DOHH2 (cell line): ENCODE results near the gene AFAP1L1.

ENCODE experiments used
- H3F3A ChIP-seq: fragments of 200-600 bp; sonication (generic), shearing (Covaris generic); 2 replicates; pipeline ENCODE4 v1.6.0; 2016; ENCODE audit warnings: antibody characterized with exemption, mild to moderate bottlenecking; ENCODE audit not compliant: control insufficient read depth, insufficient read depth
- H3K27ac ChIP-seq: fragments of 200-600 bp; sonication (generic); 2 replicates; pipeline ENCODE4 v1.5.1; 2014; ENCODE audit warnings: low read depth, mild to moderate bottlenecking, low read length, moderate library complexity
- H3K27me3 ChIP-seq: fragments of 200-600 bp; sonication (generic); 2 replicates; pipeline ENCODE4 v1.6.1; 2014; ENCODE audit warnings: mild to moderate bottlenecking, low read length, mixed read lengths; ENCODE audit not compliant: control insufficient read depth
- H3K36me3 ChIP-seq: fragments of 200-600 bp; sonication (generic); 2 replicates; pipeline ENCODE4 v1.6.1; 2014; ENCODE audit warnings: mild to moderate bottlenecking, low read length, moderate library complexity, mixed read lengths; ENCODE audit not compliant: control insufficient read depth
- H3K4me1 ChIP-seq: fragments of 200-600 bp; sonication (generic); 2 replicates; pipeline ENCODE4 v1.6.1; 2014; ENCODE audit warnings: mild to moderate bottlenecking, low read length, mixed read lengths; ENCODE audit not compliant: control insufficient read depth
- H3K4me2 ChIP-seq: fragments of 200-600 bp; sonication (generic); 2 replicates; pipeline ENCODE4 v1.6.0; 2014; ENCODE audit warnings: mild to moderate bottlenecking, low read length, moderate library complexity
- H3K4me3 ChIP-seq: fragments of 200-600 bp; sonication (generic); 2 replicates; pipeline ENCODE4 v1.5.1; 2014; ENCODE audit warnings: mild to moderate bottlenecking, low read length, mixed read lengths
- H3K79me2 ChIP-seq: fragments of 200-600 bp; sonication (generic); 2 replicates; pipeline ENCODE4 v1.6.1; 2014; ENCODE audit warnings: mild to moderate bottlenecking, low read length, mixed read lengths; ENCODE audit not compliant: control insufficient read depth
- H3K9me2 ChIP-seq: fragments of 200-600 bp; sonication (generic); replicated peaks from 2 replicates; pipeline ENCODE4 v1.6.1; 2014; ENCODE audit warnings: mild to moderate bottlenecking, low read length, mixed read lengths; ENCODE audit not compliant: control insufficient read depth
- H3K9me3 ChIP-seq: fragments of 200-600 bp; sonication (generic); 2 replicates; pipeline ENCODE4 v1.6.1; 2014; ENCODE audit warnings: antibody characterized with exemption, low read length, mixed read lengths; ENCODE audit not compliant: control insufficient read depth, insufficient read depth
- H4K20me1 ChIP-seq: fragments of 200-600 bp; sonication (generic); 2 replicates; pipeline ENCODE4 v1.6.0; 2014; ENCODE audit warnings: low read depth, mild to moderate bottlenecking, antibody characterized with exemption, low read length, moderate library complexity; ENCODE audit not compliant: control insufficient read depth, insufficient read depth
- CTCF ChIP-seq: fragments of 200-600 bp; sonication (generic); IDR thresholded peaks from one replicate; pipeline ENCODE4 v1.5.1; 2014; ENCODE audit warnings: antibody characterized with exemption, mild to moderate bottlenecking, low read depth, low read length; ENCODE audit not compliant: poor library complexity, severe bottlenecking
- EZH2phosphoT487 ChIP-seq: fragments of 200-600 bp; sonication (generic); IDR thresholded peaks from 2 replicates; pipeline ENCODE4 v1.6.1; 2017; ENCODE audit warnings: borderline replicate concordance, mild to moderate bottlenecking, antibody characterized with exemption, low read length, moderate library complexity, mixed read lengths

AFAP1L1 gene

GRCh38 chr5:149333711-149334443 is 62.2 kb downstream of the AFAP1L1 start:
- no peaks in the 10 kb centered on the region for H4K20me1 ChIP-seq
- no peaks in the 10 kb centered on the region for H3K79me2 ChIP-seq
- no peak overlapping the region for H3K27ac ChIP-seq
- H3K9me2 ChIP-seq = no peaks in the 10 kb centered on the region
- TF ChIP-seq EZH2phosphoT487 = no peak
- H3F3A ChIP-seq = no peaks in the 10 kb centered on the region
- no peak overlapping the region for H3K4me2 ChIP-seq
- no peaks in the 10 kb centered on the region; the same call in 1 of the 2 replicates for H3K27me3 ChIP-seq
- no peaks in the 10 kb centered on the region for H3K36me3 ChIP-seq
- no peaks in the 10 kb centered on the region for H3K9me3 ChIP-seq
- H3K4me1 ChIP-seq = no peaks in the 10 kb centered on the region
- no peak overlapping the region for H3K4me3 ChIP-seq

- no peaks in the 10 kb centered on the region for H3K9me2 ChIP-seq
- no peaks in the 10 kb centered on the region for H3F3A ChIP-seq
- no peaks in the 10 kb centered on the region for H3K36me3 ChIP-seq
- H3K4me3 ChIP-seq = no peak overlapping the region
- H3K27ac ChIP-seq = no peak overlapping the region
- no peaks in the 10 kb centered on the region; the same call in 1 of the 2 replicates for H3K27me3 ChIP-seq
- TF ChIP-seq EZH2phosphoT487 (no peak), CTCF (no peak)
- no peak overlapping the region for H3K4me2 ChIP-seq
- peaks cover 8% of the 10 kb centered on the region; the same call in 1 of the 2 replicates for H3K4me1 ChIP-seq
- H4K20me1 ChIP-seq = no peaks in the 10 kb centered on the region
- no peaks in the 10 kb centered on the region for H3K9me3 ChIP-seq
- H3K79me2 ChIP-seq = no peaks in the 10 kb centered on the region
These were observed 66.1 kb downstream of the AFAP1L1 start for GRCh38 chr5:149337736-149338135.

GRCh38 chr5:149338364-149338763 is 66.7 kb downstream of the AFAP1L1 start:
- H3K4me2 ChIP-seq = no peak overlapping the region
- H3K27me3 ChIP-seq = no peaks in the 10 kb centered on the region; the same call in 1 of the 2 replicates
- H4K20me1 ChIP-seq = no peaks in the 10 kb centered on the region
- no peaks in the 10 kb centered on the region for H3K36me3 ChIP-seq
- H3K9me2 ChIP-seq = no peaks in the 10 kb centered on the region
- no peaks in the 10 kb centered on the region for H3K79me2 ChIP-seq
- no peaks in the 10 kb centered on the region for H3K9me3 ChIP-seq
- no peaks in the 10 kb centered on the region for H3F3A ChIP-seq
- H3K4me1 ChIP-seq = peaks cover 8% of the 10 kb centered on the region; the same call in 1 of the 2 replicates
- TF ChIP-seq CTCF = no peak
- no peak for TF ChIP-seq EZH2phosphoT487
- H3K4me3 ChIP-seq = no peak overlapping the region
- H3K27ac ChIP-seq = no peak overlapping the region

GRCh38 chr5:149340920-149341319 is 69.3 kb downstream of the AFAP1L1 start:
- peaks cover 21% of the 10 kb centered on the region for H3K4me1 ChIP-seq
- TF ChIP-seq EZH2phosphoT487 (no peak), CTCF (no peak)
- H3K79me2 ChIP-seq = peaks cover 15% of the 10 kb centered on the region
- no peak overlapping the region for H3K27ac ChIP-seq
- peaks cover 5% of the 10 kb centered on the region for H3K36me3 ChIP-seq
- peaks cover 11% of the 10 kb centered on the region; the same call in 1 of the 2 replicates for H3F3A ChIP-seq
- H3K4me2 ChIP-seq = no peak overlapping the region
- no peaks in the 10 kb centered on the region for H3K9me2 ChIP-seq
- H4K20me1 ChIP-seq = no peaks in the 10 kb centered on the region
- no peaks in the 10 kb centered on the region for H3K27me3 ChIP-seq
- no peaks in the 10 kb centered on the region for H3K9me3 ChIP-seq
- H3K4me3 ChIP-seq = no peak overlapping the region
